Measurements from ENCODE around the gene LRSAM1.

Gene LRSAM1

DNA sequence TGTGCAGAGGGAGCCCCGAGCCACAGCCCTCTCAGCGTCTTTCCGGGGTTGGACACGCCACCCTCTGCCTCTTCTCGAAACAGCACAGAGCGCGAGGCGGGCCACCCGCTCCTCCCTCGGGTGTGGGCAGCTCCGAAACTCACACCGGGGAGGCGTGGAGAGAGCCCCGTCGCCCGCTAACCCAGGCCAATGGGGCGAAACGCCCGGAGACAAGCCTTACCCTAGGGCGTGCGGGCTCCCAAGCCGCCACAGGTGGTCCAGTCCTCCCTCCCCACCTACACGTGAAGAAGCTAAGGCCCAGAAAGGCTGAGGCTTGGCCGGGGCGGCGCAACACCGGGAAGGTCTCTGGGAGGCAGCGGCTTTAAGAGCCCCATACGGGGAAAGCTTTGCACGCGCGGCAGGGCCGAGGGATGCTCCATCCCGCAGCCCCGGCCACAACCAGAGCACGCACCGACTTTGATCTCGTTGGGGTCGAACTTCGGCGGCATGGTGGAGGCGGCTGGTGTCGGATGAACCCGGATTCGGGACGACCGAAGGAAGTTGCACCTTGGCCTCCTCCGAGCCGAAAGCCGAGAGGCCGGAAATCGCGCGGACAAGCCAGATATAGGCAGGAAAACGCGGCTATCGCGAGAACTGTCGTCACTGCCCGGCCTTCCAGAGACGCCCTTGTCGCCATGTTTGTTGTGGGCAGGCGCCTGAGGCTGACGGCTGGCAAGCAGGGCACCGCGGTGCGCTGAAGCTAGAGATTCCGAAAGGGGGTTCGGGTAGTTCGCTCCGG, at the start of gene LRSAM1, which contains the start of gene RPL12:
LRSAM1 (plus strand) TSS at position 681 of the 778 bp plus-strand sequence. CDS start 3,018 bp downstream, outside the sequence.
RPL12 (minus strand) TSS at position 577 of the 778 bp plus-strand sequence; CDS start at position 488, 89 bp downstream.
- peak; percentile 77 to 90 for DNase-seq

DNA sequence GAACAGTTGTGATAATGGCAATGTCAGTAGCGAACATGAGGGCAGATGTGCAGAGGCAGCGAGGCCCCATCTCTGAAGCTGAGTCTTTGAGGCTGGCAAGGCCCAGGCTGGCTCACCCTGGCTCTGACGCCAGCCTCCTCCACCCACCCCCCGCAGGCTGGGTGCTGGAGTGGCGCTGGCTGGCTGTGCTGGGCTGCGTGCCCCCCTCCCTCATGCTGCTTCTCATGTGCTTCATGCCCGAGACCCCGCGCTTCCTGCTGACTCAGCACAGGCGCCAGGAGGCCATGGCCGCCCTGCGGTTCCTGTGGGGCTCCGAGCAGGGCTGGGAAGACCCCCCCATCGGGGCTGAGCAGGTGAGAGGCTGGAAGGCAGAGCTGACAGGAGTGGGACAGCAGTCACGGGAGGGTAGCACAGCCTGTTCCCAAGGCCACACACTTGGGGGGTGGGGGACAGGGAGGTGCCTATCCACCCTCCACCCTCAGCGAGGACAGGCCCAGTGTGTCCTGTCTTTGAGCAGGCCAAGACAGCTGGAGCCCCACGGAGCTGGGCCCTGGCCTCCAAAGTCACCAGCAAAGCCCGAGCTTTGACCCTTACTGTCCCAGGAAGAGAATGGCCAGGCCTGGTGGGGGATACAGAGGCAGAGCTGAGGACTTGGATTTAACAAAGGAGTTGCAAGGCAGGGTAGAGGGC, 48.8 kb upstream of the LRSAM1 start:
- no peak for DNase-seq

DNA sequence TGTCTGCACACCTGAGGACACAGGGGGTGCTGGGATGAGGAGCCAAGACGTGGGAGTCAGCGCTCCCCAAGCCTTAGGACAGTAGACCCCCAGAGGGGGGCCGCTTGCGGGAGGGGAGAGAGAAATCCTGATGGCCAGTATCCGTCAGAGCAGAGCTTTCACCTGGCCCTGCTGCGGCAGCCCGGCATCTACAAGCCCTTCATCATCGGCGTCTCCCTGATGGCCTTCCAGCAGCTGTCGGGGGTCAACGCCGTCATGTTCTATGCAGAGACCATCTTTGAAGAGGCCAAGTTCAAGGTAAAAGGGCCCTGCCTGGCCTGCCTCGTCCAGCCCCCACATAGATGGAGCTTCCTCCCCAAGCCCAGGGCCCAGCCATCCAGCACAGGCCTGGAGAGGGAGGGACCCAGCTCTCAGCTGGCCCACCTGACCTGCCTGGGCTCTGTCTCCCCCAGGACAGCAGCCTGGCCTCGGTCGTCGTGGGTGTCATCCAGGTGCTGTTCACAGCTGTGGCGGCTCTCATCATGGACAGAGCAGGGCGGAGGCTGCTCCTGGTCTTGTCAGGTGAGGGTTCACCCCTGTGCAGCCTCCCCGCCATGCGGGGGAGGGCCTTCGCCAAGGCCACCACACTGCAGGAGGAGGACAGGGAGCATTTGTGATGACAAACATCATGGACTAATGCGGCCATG, 47.7 kb upstream of the LRSAM1 start:
- DNase-seq = no peak

DNA sequence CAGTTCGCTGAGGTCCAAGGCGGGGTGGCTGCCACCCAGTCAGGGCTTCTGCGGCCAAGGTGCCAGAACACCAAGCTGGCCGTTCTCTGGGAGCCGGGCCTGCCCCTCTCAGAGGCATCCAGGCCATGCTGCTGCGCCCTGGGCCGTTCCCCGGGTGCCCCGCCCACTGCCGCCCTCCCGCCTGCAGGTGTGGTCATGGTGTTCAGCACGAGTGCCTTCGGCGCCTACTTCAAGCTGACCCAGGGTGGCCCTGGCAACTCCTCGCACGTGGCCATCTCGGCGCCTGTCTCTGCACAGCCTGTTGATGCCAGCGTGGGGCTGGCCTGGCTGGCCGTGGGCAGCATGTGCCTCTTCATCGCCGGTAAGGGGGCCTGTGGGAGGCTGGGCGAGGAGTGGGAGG, 46.7 kb upstream of the LRSAM1 start:
- DNase-seq = no peak

DNA sequence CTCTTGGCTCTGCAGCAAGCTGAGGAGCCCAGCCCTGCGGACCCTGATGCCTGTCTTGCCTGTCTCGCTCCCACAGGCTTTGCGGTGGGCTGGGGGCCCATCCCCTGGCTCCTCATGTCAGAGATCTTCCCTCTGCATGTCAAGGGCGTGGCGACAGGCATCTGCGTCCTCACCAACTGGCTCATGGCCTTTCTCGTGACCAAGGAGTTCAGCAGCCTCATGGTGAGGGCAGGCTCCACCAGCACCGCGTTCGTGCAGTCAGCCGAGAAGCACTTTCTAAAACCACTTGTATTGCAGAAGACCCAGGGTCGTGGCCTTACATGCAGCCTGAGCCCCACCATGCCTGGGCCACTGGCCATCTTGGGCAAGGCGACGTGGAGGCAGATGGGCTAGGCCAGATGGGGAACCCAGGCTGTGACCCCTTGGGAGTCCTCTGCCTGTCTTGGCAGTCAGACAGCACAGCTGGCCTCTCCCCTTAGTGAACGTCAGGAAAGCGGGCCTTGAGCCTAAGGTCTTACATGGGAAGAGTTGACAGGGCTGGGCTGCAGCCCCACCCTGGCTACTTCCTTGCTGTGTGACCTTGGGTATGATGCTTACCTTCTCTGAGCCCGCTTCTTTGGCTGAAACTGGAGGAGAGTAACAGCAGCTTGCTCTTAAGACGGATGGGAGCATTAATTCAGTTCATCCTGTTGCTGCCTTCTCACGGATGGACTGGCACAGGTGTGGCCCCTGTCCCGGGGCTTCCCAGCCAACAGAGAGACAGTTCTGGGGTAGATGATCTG, 45.8 kb upstream of the LRSAM1 start:
- no peak for DNase-seq

DNA sequence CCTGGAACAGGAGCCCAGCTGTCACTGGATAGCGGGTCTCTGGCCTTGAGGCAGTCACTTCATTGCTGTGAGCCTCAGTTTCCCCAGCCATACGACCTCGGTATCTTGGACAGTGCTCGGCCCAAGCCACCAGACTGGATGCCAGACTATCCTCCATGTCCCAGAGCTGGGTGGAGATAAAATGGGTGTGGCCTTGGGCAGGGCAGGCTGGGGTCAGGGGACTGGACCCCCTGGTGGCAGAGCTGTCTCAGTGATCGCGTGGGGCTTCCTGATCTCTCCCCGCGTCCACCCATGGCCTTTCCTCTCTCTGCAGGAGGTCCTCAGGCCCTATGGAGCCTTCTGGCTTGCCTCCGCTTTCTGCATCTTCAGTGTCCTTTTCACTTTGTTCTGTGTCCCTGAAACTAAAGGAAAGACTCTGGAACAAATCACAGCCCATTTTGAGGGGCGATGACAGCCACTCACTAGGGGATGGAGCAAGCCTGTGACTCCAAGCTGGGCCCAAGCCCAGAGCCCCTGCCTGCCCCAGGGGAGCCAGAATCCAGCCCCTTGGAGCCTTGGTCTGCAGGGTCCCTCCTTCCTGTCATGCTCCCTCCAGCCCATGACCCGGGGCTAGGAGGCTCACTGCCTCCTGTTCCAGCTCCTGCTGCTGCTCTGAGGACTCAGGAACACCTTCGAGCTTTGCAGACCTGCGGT, 44.4 kb upstream of the LRSAM1 start:
- DNase-seq = no peak

DNA sequence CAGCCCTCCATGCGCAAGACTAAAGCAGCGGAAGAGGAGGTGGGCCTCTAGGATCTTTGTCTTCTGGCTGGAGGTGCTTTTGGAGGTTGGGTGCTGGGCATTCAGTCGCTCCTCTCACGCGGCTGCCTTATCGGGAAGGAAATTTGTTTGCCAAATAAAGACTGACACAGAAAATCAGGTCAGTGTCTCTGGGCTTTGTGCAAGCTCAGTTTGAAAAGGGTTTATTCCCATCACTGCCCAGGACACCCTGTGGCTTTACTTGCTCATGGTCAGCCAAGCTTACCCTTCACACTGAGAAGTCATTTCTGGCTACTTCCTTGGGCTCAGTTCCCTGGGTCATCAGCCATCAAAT, 43.8 kb upstream of the LRSAM1 start:
- no peak for DNase-seq

DNA sequence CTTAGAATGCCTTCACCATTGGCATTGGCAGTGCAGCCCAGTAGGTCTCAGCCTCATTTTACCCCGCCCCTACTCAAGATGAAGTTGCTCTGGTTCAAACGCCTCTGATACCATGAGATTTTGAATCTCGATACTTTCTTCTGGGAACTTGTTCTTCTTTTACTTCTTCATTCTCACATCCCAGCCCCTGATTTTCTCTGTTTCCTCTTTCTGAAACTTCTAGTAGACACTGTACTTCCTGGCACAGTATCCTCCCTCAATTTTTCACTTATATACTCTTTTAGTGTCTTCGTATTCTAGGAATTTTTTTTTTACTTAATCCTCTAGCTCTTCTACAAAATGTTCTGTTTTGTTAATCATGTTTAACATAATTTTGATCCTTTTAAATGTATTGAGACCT, 40.2 kb upstream of the LRSAM1 start:
- no peak for DNase-seq

DNA sequence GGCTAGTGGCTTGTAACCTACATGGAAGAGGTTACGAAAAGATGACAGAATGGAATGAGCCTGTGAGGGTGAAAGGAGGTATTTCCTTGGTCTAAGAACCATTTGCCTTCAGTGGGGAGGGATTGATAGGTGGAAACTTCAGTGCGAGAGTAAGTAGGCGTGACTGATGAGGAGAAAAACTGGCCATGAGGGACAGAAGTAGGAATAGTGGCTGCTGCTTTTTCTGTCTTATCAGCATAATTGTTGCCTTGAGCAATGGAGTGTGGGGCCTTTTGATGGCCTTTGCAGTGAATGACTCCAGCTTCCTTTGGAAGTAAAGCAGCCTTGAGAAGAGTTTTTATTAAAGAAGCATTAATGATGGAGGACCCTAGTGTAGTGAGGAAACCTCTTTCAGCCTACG, 36.2 kb upstream of the LRSAM1 start:
- DNase-seq = no peak

DNA sequence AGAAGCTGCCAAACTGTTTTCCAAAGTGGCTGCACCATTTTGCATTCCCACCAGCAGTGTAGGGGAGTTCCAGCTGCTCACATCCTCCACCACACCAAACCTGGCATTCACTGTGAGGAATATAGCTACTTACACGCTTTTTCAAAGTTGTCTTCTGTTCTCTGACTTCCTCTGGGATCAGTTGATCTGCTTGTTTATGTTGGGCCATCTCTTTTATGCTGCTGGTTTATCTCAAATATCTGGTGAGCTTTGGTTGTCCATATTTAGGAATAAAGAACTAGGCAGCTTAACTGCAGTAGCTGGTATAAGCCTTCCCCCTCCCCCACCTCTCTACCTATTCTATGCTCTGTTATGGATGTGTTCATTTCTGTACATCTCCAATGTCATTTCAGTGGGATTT, 35.7 kb upstream of the LRSAM1 start:
- DNase-seq = no peak

DNA sequence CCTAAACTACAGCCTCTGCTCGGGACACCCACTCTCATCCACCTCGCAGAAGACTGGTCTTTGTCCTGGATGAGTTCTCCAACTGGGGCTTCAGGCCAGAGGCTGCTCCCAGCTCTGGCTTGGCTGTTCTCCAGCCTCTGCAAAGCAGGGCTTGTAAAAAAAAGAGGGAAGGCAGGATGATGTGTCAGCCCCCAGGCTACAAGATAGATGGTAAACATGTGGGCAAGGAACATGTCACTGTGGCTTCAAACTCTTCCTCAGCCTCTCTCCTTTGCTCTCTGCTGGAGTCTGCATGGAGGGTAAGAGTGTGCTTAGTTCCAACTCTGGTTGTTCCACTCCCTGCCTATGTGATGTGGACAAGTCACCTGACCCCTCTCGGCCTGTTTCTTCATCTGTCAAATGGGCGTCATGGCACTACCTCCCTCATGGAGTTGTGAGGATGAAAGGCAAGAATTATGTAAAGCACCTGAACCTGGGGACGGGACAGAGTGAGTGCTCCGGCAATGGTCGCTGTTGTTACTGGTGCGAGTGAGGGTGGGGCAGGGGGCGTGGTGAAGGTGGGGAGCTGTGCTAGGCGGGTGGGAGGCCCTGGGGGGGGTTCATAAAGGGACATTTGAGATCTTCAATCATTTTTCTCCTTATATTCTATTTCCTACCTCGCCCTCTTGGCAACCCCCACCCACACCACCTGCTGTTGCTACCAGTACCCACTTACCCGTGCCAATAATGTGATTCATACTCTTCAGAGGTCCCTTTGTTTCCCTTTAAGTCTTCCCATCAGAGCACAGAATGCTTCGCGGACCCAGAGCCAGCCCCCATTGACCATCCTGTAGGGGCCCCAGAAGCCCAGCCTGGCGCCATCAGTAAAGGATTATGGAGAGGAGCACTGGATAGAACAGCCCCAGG, 33.9 kb upstream of the LRSAM1 start:
- DNase-seq = peak in 1 of 2 experiments; percentile 31

DNA sequence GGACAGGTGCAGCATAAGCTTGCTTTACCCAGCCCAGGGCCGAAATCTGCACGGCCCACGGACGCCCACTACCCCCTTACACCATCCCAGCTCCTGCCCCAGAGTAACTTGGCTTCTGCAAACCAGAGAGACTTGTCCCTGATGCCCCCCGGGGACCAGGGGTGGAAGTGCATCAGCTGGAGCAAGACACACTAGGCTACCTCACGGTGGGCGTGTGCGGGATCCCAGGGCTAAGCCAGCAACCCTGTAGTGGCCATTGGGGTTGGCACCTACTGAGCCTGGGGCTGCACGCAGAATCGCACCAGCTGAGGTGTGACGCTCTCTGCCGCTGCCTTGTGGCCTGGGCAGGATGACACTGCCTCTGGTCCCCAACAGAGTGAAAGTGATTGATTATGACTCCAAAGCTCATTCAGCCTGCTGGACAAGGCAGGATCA, 33.3 kb upstream of the LRSAM1 start:
- peak in 1 of 2 experiments; percentile 29 for DNase-seq

DNA sequence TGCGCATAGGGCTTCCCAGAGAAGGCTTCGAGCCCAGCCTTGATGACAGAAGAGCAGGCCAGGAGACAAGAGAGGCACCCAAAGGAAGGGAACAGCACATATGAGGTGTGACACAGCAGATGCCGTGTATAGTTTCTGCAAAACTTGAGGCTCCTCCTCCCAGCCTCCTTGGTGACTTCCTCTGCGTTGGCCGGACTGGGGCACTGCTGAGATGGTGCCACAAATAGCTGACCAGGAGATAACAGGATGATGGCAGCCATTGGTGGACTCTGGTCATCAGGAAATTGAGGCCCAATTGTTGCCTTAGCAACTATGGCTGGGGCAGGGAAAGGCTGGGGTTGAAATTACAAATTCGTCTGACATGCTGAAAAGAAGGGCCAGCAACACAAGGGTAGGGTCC, 32.0 kb upstream of the LRSAM1 start:
- DNase-seq = no peak

DNA sequence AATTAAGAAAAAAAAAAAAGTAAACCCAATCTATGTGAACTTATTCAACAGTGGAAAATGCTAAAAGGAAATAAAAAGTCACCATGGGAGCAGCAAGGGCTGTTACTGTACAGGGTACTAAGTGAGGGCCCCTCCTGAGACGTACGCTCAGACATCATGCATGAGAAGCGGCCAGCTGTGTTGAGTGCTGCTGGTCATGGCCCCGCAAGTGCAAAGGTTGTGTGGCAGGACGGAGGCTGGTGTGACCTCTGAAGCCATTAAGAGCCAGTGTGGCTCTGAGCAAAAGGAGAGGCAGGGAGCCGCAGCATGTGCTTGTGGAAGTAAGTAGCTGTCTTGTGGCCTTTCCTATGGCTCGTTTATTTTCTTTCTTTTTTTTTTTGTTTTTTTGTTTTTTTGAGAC, 30.3 kb upstream of the LRSAM1 start:
- DNase-seq = no peak

DNA sequence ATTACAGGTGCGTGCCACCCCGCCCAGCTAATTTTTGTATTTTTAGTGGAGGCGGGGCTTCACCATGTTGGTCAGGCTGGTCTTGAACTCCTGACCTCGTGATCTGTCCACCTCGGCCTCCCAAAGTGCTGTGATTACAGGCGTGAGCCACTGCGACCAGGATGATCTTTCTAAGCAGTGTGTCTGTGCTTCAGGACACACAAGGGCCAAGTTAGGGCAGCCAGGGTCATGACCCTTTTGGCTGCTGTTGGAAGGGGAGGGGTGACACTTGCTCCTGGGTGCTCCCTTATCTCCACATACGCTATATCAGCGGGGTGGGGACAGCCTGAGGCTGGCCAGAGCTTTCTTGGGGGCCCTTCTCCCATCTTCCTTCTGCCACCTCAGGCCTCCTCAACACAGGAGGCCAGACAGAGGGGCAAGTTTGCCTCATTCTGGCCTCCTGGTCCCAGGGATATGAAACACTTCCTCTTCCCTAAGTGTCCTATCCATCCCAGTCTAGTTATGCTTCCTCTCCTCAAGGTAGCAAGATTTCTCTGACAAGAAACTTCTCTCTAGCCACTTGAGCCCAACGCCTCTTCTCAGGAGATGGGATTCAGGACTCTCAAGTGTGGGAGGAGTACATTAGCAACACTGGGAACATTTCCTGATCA, 29.1 kb upstream of the LRSAM1 start:
- no peak for DNase-seq

DNA sequence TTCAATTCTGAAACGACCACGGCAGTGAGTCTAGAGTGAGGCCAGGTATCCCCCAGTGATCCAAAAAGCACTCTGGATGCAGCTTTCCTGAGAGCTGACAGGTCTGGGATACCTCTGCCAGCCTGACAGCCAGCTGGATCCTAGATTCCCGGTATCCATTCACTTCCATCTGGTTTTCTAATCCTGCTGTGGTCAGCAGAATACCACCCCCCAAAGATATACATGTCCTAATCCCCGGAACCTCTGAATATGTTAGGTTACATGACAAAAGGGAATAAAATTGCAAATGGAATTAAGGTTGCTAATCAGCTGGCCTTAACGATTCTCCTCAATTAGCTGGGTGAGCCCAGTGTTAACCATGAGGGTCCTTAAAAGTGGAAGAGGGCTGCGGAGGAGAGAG, 28.5 kb upstream of the LRSAM1 start:
- no peak for DNase-seq

DNA sequence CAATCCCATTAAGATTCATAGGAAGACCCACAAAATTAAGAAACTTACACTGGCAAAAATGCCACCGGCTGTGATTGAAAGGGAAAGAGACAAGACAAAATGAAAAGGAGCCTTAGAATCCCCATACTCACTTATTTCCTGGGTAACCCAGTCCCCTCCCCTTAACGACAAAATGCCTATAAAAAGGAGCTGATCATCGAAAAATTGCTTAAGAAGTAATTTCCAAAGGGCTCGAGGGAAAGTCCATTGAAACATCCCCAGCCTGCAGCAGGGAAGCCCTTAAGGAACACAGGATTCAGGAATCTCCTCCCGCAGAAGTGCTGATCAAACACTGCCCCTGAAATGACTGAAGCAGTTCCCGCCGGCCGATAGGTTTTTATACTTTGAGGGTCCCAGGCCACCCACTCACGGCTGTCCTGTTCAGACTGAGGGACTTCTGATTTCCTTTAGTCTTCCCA, 27.8 kb upstream of the LRSAM1 start:
- DNase-seq = no peak

DNA sequence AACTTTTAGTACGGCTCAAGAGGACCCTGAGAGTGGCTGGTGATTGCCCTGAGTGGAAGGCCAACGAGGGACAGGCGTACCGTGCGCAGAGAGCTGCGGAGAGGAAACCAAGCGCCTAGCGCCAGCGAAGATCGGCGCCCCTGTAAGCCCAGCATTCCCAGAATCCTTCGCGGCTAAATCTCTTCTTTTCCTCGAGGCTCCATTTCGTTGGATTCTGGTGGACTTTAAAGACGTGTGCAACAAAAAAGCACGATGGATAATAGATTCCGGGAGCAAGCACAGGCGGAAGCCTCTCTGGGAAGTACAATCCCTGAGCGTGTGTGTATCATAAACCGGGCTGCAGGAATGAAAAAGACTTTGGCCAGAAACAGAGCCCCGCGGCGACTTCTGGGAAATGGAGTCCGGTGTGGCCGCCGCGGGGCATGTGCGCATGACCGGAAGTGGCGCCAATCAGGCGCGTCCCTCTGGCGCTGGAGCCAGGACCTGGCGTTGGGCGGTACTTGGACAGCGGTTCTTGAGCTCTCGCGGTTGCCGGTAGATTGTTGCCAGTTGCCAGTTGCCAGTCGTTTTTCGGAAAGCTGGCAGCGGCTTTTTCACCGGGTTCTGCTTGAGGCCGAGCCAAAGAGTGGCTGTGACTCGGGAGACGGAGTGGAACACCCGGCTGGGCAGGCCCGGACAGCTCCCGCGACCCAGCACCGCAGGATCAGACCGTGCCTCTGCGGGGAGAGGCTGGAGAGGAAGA, 27.2 kb upstream of the LRSAM1 start, which contains the start of gene ZNF79:
ZNF79 (plus strand) TSS at position 449 of the 742 bp plus-strand sequence. CDS start 406 bp downstream, outside the sequence.
- peak; percentile 84 to 95 for DNase-seq

DNA sequence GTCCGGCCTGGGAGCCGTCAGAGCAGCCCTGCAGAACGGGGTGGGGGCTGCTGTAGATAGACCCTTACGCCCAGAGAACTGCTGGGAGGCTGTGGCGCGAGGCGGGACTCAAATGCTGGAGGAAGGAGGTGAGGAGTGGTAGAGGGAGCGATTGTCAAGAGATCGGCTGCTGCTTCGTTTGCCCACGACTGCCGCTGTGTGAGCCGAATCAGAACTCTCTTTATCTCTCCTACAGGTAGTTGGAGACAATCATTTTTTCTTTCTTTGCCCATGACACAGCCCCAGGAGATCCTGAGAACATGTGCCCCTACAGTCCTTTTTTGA, 26.7 kb upstream of the LRSAM1 start:
- DNase-seq = peak in 1 of 2 experiments; percentile 50

DNA sequence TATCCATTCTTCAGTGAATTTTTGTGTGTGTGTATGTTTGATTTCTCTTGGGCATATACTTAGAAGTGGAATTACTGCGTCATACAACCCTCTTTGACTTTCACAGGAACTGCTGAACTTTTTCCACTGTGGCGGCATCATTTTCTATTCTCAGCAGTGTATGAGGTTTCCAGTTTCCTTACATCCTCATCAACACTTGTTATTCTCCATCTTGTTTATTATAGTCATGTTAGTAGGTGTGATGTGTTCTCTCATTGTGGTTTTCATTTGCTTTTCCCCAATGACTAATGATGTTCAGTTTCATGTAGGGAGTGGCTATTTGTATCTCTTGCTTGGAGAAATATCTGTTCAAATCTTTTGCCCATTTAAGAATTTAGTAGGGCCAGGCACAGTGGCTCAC, 24.6 kb upstream of the LRSAM1 start:
- no peak for DNase-seq
